HEK293 (cell line): ENCODE measurements around the gene PACSIN2.

ENCODE experiments used
- HOXC10 ChIP-seq: sonication (generic); formaldehyde crosslinking; IDR thresholded peaks from 2 replicates; pipeline ENCODE4 v1.8.1; 2023; ENCODE audit warnings: mild to moderate bottlenecking, missing genetic modification reagents
- KLF16 ChIP-seq: fragments of 450-650 bp; formaldehyde crosslinking; IDR thresholded peaks from 2 replicates; pipeline ENCODE4 v1.5.1; 2017; ENCODE audit warnings: missing biosample characterization, missing genetic modification characterization
- OVOL3 ChIP-seq: fragments of 450-650 bp; formaldehyde crosslinking; IDR thresholded peaks from 2 replicates; pipeline ENCODE4 v1.5.1; 2016; ENCODE audit warnings: missing biosample characterization, missing genetic modification characterization
- YY2 ChIP-seq: fragments of 450-650 bp; formaldehyde crosslinking; IDR thresholded peaks from 2 replicates; pipeline ENCODE4 v1.5.1; 2016; ENCODE audit warnings: missing biosample characterization, missing genetic modification characterization
- ZBTB1 ChIP-seq: fragments of 450-650 bp; formaldehyde crosslinking; IDR thresholded peaks from 2 replicates; pipeline ENCODE4 v1.5.1; 2016; ENCODE audit warnings: missing biosample characterization, missing genetic modification characterization
- ZBTB20 ChIP-seq: fragments of 450-650 bp; formaldehyde crosslinking; IDR thresholded peaks from 2 replicates; pipeline ENCODE4 v1.5.1; 2016; ENCODE audit warnings: missing biosample characterization, missing genetic modification characterization
- ZBTB48 ChIP-seq: fragments of 450-650 bp; formaldehyde crosslinking; IDR thresholded peaks from 2 replicates; pipeline ENCODE4 v1.5.1; 2016; ENCODE audit warnings: missing biosample characterization, missing genetic modification characterization
- ZFP37 ChIP-seq: fragments of 450-650 bp; formaldehyde crosslinking; IDR thresholded peaks from 2 replicates; pipeline ENCODE4 v1.5.1; 2016; ENCODE audit warnings: missing biosample characterization, missing genetic modification characterization
- ZNF121 ChIP-seq: fragments of 450-650 bp; formaldehyde crosslinking; IDR thresholded peaks from 2 replicates; pipeline ENCODE4 v1.5.1; 2016; ENCODE audit warnings: missing biosample characterization, missing genetic modification characterization
- ZNF214 ChIP-seq: fragments of 450-650 bp; formaldehyde crosslinking; IDR thresholded peaks from 2 replicates; pipeline ENCODE4 v1.5.1; 2017; ENCODE audit warnings: missing biosample characterization, mild to moderate bottlenecking, missing genetic modification characterization, borderline replicate concordance
- ZNF23 ChIP-seq: fragments of 450-650 bp; formaldehyde crosslinking; IDR thresholded peaks from 2 replicates; pipeline ENCODE4 v1.5.1; 2016; ENCODE audit warnings: missing biosample characterization, missing genetic modification characterization, borderline replicate concordance
- ZNF274 ChIP-seq, 2 experiments: fragments of 200-500 bp in 1 of 2; fragments of 450-650 bp in 1 of 2; sonication (Bioruptor generic) in 1 of 2; formaldehyde crosslinking in 1 of 2; IDR thresholded peaks; 2 replicates each; pipeline versions ENCODE4 v1.5.1 to v1.6.1; 2014 to 2016; ENCODE audit warnings: borderline replicate concordance in 1 of 2, inconsistent platforms in 1 of 2, low read length in 1 of 2, missing biosample characterization in 1 of 2, missing genetic modification characterization in 1 of 2
- ZNF292 ChIP-seq: fragments of 450-650 bp; formaldehyde crosslinking; IDR thresholded peaks from 2 replicates; pipeline ENCODE4 v1.5.1; 2016; ENCODE audit warnings: low read depth, missing biosample characterization, missing genetic modification characterization, borderline replicate concordance
- ZNF354C ChIP-seq: fragments of 450-650 bp; formaldehyde crosslinking; IDR thresholded peaks from 2 replicates; pipeline ENCODE4 v1.5.1; 2016; ENCODE audit warnings: missing biosample characterization, missing genetic modification characterization, low read depth, borderline replicate concordance
- ZNF426 ChIP-seq: fragments of 450-650 bp; formaldehyde crosslinking; IDR thresholded peaks from 2 replicates; pipeline ENCODE4 v1.5.1; 2017; ENCODE audit warnings: missing biosample characterization, missing genetic modification characterization, mild to moderate bottlenecking, inconsistent platforms, moderate library complexity
- ZNF529 ChIP-seq: fragments of 450-650 bp; formaldehyde crosslinking; IDR thresholded peaks from 2 replicates; pipeline ENCODE4 v1.5.1; 2017; ENCODE audit warnings: missing genetic modification characterization, missing biosample characterization; ENCODE audit not compliant: insufficient replicate concordance
- ZNF585B ChIP-seq: fragments of 450-650 bp; formaldehyde crosslinking; IDR thresholded peaks from 2 replicates; pipeline ENCODE4 v1.5.1; 2016; ENCODE audit warnings: missing biosample characterization, missing genetic modification characterization
- TF ChIP-seq, protein P1 (sequence below): fragments of 450-650 bp; formaldehyde crosslinking; optimal IDR thresholded peaks from 2 replicates; pipeline ENCODE3; 2016; ENCODE audit warnings: missing biosample characterization, mild to moderate bottlenecking, missing genetic modification characterization
- TF ChIP-seq, protein P2 (sequence below): fragments of 450-650 bp; formaldehyde crosslinking; conservative IDR thresholded peaks from 2 replicates; pipeline ENCODE4 v1.5.1; 2016; ENCODE audit warnings: low read depth, missing biosample characterization, missing genetic modification characterization
- TF ChIP-seq, protein P3 (sequence below): fragments of 450-650 bp; formaldehyde crosslinking; IDR thresholded peaks from 2 replicates; pipeline ENCODE4; 2016; ENCODE audit warnings: missing biosample characterization, missing genetic modification characterization
- TF ChIP-seq, protein P4 (sequence below): fragments of 450-650 bp; formaldehyde crosslinking; IDR thresholded peaks from 2 replicates; pipeline ENCODE4 v1.5.1; 2016; ENCODE audit warnings: missing biosample characterization, missing genetic modification characterization
- TF ChIP-seq, protein P5 (sequence below): fragments of 450-650 bp; formaldehyde crosslinking; IDR thresholded peaks from 2 replicates; pipeline ENCODE4 v1.5.1; 2016; ENCODE audit warnings: missing biosample characterization, missing genetic modification characterization
- TF ChIP-seq, protein P6 (sequence below): fragments of 450-650 bp; formaldehyde crosslinking; IDR thresholded peaks from 2 replicates; pipeline ENCODE4 v1.5.1; 2016; ENCODE audit warnings: missing biosample characterization, missing genetic modification characterization

The PACSIN2 gene

DNA sequence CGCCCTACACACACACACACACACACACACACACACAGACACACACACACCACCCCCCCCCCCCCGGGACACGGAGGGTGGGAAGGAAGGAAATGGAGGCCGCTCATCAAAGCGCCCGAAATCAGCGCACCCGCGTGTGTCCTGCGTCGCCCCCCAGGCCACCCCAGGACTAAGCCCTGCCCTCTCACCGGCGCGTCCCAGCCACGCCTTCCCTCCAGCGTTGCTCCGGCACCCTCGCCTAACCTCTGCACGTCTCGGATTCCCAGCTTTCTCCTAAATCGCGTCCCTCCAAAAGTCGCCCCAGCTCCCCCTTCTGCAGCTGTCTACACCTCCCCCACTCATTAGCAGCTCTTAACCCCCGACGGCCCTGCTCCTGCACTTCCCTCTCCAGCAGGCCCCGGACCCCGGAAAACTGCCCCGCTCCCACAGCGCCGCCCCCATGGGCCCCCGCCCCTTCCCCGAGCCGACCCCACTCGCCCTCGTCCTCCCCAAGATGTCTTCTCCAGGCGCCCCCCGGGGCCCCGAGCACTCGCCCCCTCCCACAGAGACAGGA, 557 bp downstream of the PACSIN2 start (continued):
- no peak for TF ChIP-seq ZNF214 (tag by site-specific recombination)
- TF ChIP-seq YY2 (tag by site-specific recombination), result no peak
- TF ChIP-seq ZNF274 (IDR thresholded peaks at IDR 0.05; ENCODE audit: low read length), result no peak
- no peak for TF ChIP-seq ZNF274 (tag by site-specific recombination; IDR thresholded peaks at IDR 0.05; ENCODE audit: borderline replicate concordance)
- TF ChIP-seq OVOL3 (tag by site-specific recombination), result no peak
- TF ChIP-seq, protein P1, sequence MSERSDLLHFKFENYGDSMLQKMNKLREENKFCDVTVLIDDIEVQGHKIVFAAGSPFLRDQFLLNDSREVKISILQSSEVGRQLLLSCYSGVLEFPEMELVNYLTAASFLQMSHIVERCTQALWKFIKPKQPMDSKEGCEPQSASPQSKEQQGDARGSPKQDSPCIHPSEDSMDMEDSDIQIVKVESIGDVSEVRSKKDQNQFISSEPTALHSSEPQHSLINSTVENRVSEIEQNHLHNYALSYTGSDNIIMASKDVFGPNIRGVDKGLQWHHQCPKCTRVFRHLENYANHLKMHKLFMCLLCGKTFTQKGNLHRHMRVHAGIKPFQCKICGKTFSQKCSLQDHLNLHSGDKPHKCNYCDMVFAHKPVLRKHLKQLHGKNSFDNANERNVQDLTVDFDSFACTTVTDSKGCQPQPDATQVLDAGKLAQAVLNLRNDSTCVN (tag by site-specific recombination), result peak; percentile 25
- TF ChIP-seq, protein P2, sequence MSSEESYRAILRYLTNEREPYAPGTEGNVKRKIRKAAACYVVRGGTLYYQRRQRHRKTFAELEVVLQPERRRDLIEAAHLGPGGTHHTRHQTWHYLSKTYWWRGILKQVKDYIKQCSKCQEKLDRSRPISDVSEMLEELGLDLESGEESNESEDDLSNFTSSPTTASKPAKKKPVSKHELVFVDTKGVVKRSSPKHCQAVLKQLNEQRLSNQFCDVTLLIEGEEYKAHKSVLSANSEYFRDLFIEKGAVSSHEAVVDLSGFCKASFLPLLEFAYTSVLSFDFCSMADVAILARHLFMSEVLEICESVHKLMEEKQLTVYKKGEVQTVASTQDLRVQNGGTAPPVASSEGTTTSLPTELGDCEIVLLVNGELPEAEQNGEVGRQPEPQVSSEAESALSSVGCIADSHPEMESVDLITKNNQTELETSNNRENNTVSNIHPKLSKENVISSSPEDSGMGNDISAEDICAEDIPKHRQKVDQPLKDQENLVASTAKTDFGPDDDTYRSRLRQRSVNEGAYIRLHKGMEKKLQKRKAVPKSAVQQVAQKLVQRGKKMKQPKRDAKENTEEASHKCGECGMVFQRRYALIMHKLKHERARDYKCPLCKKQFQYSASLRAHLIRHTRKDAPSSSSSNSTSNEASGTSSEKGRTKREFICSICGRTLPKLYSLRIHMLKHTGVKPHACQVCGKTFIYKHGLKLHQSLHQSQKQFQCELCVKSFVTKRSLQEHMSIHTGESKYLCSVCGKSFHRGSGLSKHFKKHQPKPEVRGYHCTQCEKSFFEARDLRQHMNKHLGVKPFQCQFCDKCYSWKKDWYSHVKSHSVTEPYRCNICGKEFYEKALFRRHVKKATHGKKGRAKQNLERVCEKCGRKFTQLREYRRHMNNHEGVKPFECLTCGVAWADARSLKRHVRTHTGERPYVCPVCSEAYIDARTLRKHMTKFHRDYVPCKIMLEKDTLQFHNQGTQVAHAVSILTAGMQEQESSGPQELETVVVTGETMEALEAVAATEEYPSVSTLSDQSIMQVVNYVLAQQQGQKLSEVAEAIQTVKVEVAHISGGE, result no peak
- TF ChIP-seq ZNF529 (tag by site-specific recombination), result no peak
- peak; percentile 62; the same call in 1 of the 2 replicates for TF ChIP-seq KLF16 (tag by site-specific recombination)
- no peak for TF ChIP-seq ZNF585B (tag by site-specific recombination)
- no peak for TF ChIP-seq ZNF354C
- TF ChIP-seq ZNF292 (tag by site-specific recombination), result no peak
- TF ChIP-seq, protein P3, sequence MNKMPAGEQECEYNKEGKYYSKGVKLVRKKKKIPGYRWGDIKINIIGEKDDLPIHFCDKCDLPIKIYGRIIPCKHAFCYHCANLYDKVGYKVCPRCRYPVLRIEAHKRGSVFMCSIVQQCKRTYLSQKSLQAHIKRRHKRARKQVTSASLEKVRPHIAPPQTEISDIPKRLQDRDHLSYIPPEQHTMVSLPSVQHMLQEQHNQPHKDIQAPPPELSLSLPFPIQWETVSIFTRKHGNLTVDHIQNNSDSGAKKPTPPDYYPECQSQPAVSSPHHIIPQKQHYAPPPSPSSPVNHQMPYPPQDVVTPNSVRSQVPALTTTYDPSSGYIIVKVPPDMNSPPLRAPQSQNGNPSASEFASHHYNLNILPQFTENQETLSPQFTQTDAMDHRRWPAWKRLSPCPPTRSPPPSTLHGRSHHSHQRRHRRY (tag by site-specific recombination), result no peak
- 0 out of 2 replicates have a peak, but pooled peaks have one; percentile 54 for TF ChIP-seq ZBTB1 (tag by site-specific recombination)
- TF ChIP-seq ZNF121, result no peak
- no peak for TF ChIP-seq ZFP37 (tag by site-specific recombination)
- TF ChIP-seq HOXC10 (CRISPR knock-in tag), result no peak
- TF ChIP-seq, protein P4, sequence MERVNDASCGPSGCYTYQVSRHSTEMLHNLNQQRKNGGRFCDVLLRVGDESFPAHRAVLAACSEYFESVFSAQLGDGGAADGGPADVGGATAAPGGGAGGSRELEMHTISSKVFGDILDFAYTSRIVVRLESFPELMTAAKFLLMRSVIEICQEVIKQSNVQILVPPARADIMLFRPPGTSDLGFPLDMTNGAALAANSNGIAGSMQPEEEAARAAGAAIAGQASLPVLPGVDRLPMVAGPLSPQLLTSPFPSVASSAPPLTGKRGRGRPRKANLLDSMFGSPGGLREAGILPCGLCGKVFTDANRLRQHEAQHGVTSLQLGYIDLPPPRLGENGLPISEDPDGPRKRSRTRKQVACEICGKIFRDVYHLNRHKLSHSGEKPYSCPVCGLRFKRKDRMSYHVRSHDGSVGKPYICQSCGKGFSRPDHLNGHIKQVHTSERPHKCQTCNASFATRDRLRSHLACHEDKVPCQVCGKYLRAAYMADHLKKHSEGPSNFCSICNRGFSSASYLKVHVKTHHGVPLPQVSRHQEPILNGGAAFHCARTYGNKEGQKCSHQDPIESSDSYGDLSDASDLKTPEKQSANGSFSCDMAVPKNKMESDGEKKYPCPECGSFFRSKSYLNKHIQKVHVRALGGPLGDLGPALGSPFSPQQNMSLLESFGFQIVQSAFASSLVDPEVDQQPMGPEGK (tag by site-specific recombination), result peak; percentile 86
- TF ChIP-seq ZNF23 (tag by site-specific recombination), result no peak
- no peak; the same call in 1 of the 2 replicates for TF ChIP-seq ZBTB48 (tag by site-specific recombination)
- TF ChIP-seq, protein P5, sequence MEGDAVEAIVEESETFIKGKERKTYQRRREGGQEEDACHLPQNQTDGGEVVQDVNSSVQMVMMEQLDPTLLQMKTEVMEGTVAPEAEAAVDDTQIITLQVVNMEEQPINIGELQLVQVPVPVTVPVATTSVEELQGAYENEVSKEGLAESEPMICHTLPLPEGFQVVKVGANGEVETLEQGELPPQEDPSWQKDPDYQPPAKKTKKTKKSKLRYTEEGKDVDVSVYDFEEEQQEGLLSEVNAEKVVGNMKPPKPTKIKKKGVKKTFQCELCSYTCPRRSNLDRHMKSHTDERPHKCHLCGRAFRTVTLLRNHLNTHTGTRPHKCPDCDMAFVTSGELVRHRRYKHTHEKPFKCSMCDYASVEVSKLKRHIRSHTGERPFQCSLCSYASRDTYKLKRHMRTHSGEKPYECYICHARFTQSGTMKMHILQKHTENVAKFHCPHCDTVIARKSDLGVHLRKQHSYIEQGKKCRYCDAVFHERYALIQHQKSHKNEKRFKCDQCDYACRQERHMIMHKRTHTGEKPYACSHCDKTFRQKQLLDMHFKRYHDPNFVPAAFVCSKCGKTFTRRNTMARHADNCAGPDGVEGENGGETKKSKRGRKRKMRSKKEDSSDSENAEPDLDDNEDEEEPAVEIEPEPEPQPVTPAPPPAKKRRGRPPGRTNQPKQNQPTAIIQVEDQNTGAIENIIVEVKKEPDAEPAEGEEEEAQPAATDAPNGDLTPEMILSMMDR (tag by site-specific recombination), result no peak
- TF ChIP-seq ZNF426, result no peak
- TF ChIP-seq, protein P6, sequence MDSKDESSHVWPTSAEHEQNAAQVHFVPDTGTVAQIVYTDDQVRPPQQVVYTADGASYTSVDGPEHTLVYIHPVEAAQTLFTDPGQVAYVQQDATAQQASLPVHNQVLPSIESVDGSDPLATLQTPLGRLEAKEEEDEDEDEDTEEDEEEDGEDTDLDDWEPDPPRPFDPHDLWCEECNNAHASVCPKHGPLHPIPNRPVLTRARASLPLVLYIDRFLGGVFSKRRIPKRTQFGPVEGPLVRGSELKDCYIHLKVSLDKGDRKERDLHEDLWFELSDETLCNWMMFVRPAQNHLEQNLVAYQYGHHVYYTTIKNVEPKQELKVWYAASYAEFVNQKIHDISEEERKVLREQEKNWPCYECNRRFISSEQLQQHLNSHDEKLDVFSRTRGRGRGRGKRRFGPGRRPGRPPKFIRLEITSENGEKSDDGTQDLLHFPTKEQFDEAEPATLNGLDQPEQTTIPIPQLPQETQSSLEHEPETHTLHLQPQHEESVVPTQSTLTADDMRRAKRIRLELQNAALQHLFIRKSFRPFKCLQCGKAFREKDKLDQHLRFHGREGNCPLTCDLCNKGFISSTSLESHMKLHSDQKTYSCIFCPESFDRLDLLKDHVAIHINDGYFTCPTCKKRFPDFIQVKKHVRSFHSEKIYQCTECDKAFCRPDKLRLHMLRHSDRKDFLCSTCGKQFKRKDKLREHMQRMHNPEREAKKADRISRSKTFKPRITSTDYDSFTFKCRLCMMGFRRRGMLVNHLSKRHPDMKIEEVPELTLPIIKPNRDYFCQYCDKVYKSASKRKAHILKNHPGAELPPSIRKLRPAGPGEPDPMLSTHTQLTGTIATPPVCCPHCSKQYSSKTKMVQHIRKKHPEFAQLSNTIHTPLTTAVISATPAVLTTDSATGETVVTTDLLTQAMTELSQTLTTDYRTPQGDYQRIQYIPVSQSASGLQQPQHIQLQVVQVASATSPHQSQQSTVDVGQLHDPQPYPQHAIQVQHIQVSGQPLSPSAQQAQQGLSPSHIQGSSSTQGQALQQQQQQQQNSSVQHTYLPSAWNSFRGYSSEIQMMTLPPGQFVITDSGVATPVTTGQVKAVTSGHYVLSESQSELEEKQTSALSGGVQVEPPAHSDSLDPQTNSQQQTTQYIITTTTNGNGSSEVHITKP, result no peak
- TF ChIP-seq ZBTB20 (tag by site-specific recombination), result peak; percentile 77; the same call in 1 of the 2 replicates
